ENCODE data around the gene ARSG.

GRCh38 chr17:68449021-68449739 is 157.9 kb downstream of the ARSG start:
- TF ChIP-seq CEBPB (IDR thresholded peaks at IDR 0.05) (no peak), EP300 (IDR thresholded peaks at IDR 0.05) (no peak), HMGXB4 (CRISPR knock-in tag; IDR thresholded peaks at IDR 0.05; ENCODE audit: borderline replicate concordance) (no peak), CTCF (IDR thresholded peaks at IDR 0.05) (no peak), USF2 (IDR thresholded peaks at IDR 0.05) (no peak), POLR2A (IDR thresholded peaks at IDR 0.05; ENCODE audit: low read length) (no peak), RAD21 (conservative IDR thresholded peaks at IDR 0.05 in 1 of 2, IDR thresholded peaks at IDR 0.05 in 1 of 2) (no peak), JUN (IDR thresholded peaks at IDR 0.05) (no peak), RCOR1 (IDR thresholded peaks at IDR 0.05; ENCODE audit: low read depth, low read length) (no peak), CHD2 (IDR thresholded peaks at IDR 0.05; ENCODE audit: low read length, partially characterized antibody) (no peak), KDM1A (IDR thresholded peaks at IDR 0.05; ENCODE audit: low read depth) (no peak)
